ENCODE results near the gene ARHGAP44.

DNA sequence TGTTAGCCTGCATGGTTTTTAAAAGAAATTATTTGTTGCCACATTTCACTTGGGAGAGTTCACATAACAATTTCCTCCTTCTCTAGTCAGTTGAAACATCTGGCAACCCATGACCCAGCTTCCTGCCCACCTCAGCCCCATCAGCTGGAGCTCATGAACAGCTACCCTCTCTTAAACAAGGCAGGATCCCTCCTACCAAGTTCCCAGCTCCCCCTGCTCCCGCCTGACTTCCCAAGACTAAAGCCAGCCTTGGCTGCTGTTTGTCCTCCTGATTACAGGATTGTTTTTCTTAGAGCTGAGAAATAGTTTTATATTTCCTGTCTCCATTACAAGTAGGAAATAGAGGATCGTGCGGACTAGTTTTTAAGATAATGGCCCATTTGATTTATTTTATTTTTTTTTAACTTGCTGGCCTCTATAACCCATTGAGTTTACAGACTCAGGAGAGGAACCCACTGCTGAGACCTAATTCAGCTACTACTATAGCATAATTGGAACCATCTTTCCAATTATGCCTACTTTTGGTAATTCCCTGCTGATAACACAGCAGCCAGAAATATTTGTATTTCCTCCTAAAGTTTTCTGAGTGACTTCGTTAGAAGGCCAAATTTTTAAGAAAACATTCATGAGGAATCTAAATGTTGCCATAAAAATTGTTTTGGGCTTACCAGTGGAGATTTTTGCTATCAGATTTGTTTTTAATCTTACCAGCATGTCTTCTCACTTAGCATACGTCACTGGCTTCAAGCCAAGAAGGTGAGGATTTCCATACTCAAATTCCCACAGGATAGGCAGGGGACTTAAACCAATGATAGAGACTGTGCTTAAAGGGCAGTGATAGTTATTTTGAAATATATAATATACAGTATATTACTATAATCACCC, 138.5 kb downstream of the ARHGAP44 start:
- TF ChIP-seq EZH2 (IDR thresholded peaks at IDR 0.05; ENCODE audit: borderline replicate concordance, insufficient read depth, low read length, poor library complexity, severe bottlenecking) (no peak), CTCF (IDR thresholded peaks at IDR 0.05; ENCODE audit: poor library complexity, severe bottlenecking) (no peak), REST (IDR thresholded peaks at IDR 0.05; ENCODE audit: borderline replicate concordance) (no peak), EP300 (conservative IDR thresholded peaks at IDR 0.05; ENCODE audit: poor library complexity, severe bottlenecking) (no peak), TAF1 (IDR thresholded peaks at IDR 0.05; ENCODE audit: low read depth) (no peak)
